WTC11 (cell line): Measurements from ENCODE around the gene TMEM132E. TPM values are rescaled to one million over a fixed set of nuclear protein-coding genes. Genes with fewer than 3 reads are reported as not detected.

ENCODE experiments used
- ATAC-seq: fragments of 200-7000 bp; cut with Tn5 transposase; 2 replicates; pipeline ENCODE4 v1.10.0; 2021; ENCODE audit warnings: mild to moderate bottlenecking, moderate library complexity
- CTCF ChIA-PET: fragments of 300-600 bp; sonication (Branson Sonifier 250); formaldehyde crosslinking; loops from one replicate; lab custom pipeline; 2021; ENCODE audit warnings: antibody characterized with exemption; lab: Charles Lee
- POLR2A ChIA-PET: fragments of 350-600 bp; sonication (Branson Sonifier 250); formaldehyde crosslinking; loops from one replicate; lab custom pipeline; 2021; ENCODE audit warnings: antibody characterized with exemption; lab: Charles Lee
- DNase-seq: peaks from one replicate; pipeline ENCODE4 v3.0.0; 2021; ENCODE audit warnings: low spot score
- H3K27ac Mint-ChIP-seq: 2 replicates; pipeline ENCODE4 v1.8.0; 2021; ENCODE audit warnings: mixed read lengths
- H3K27me3 Mint-ChIP-seq: 2 replicates; pipeline ENCODE4 v1.8.0; 2021; ENCODE audit warnings: low read depth, mild to moderate bottlenecking, moderate library complexity, mixed read lengths
- H3K36me3 Mint-ChIP-seq: 2 replicates; pipeline ENCODE4 v1.8.0; 2021; ENCODE audit warnings: mixed read lengths
- H3K4me1 Mint-ChIP-seq: 2 replicates; pipeline ENCODE4 v1.8.0; 2022; ENCODE audit warnings: mixed read lengths
- H3K4me3 Mint-ChIP-seq: 2 replicates; pipeline ENCODE4 v1.8.0; 2021; ENCODE audit warnings: mild to moderate bottlenecking, moderate library complexity, mixed read lengths
- H3K9me3 Mint-ChIP-seq: 2 replicates; pipeline ENCODE4 v1.8.0; 2021; ENCODE audit warnings: mixed read lengths
- ATF1 ChIP-seq: sonication (generic); formaldehyde crosslinking; IDR thresholded peaks from 2 replicates; pipeline ENCODE4 v1.8.1; 2023; ENCODE audit warnings: mild to moderate bottlenecking, moderate library complexity, missing genetic modification reagents
- ESRRA ChIP-seq: sonication (generic); formaldehyde crosslinking; IDR thresholded peaks from 2 replicates; pipeline ENCODE4 v1.8.1; 2022; ENCODE audit warnings: mild to moderate bottlenecking, missing genetic modification reagents, borderline replicate concordance
- FOXP1 ChIP-seq: sonication (generic); formaldehyde crosslinking; IDR thresholded peaks from 2 replicates; pipeline ENCODE4 v1.8.0; 2022; ENCODE audit warnings: missing genetic modification reagents, mild to moderate bottlenecking, moderate library complexity, borderline replicate concordance
- GRHL2 ChIP-seq: fragments of 250-450 bp; sonication (Bioruptor Pico); IDR thresholded peaks from 2 replicates; pipeline ENCODE4 v1.8.0; 2022; ENCODE audit warnings: mild to moderate bottlenecking, moderate library complexity; ENCODE audit not compliant: insufficient replicate concordance, severe bottlenecking
- IRF2 ChIP-seq: sonication (generic); formaldehyde crosslinking; IDR thresholded peaks from 2 replicates; pipeline ENCODE4 v1.8.0; 2022; ENCODE audit warnings: low read depth, missing genetic modification reagents, borderline replicate concordance
- SMAD3 ChIP-seq: sonication (generic); formaldehyde crosslinking; IDR thresholded peaks from 2 replicates; pipeline ENCODE4 v1.8.0; 2022; ENCODE audit warnings: missing genetic modification reagents, mild to moderate bottlenecking, borderline replicate concordance
- SOX15 ChIP-seq: fragments of 250-450 bp; sonication (Bioruptor Pico); IDR thresholded peaks from 2 replicates; pipeline ENCODE4 v1.9.0; 2021; ENCODE audit warnings: mild to moderate bottlenecking
- ZBTB21 ChIP-seq: sonication (generic); formaldehyde crosslinking; IDR thresholded peaks from 2 replicates; pipeline ENCODE4 v1.8.1; 2023; ENCODE audit warnings: mild to moderate bottlenecking, missing genetic modification reagents, borderline replicate concordance
- ZNF396 ChIP-seq: fragments of 250-450 bp; sonication (Bioruptor Pico); IDR thresholded peaks from 2 replicates; pipeline ENCODE4 v1.8.0; 2021; ENCODE audit warnings: mild to moderate bottlenecking, moderate library complexity, borderline replicate concordance
- total RNA-seq: library from RNA; stranded (reverse); gene quantifications from 3 replicates; pipeline ENCODE4 v1.2.3, GENCODE V29; 2021
- TF ChIP-seq, protein P1 (sequence below): fragments of 250-450 bp; sonication (Bioruptor Pico); IDR thresholded peaks from 2 replicates; pipeline ENCODE4 v1.9.0; 2021; ENCODE audit warnings: moderate library complexity, mild to moderate bottlenecking, inconsistent platforms, borderline replicate concordance
- TF ChIP-seq, protein P2 (sequence below): sonication (generic); formaldehyde crosslinking; conservative IDR thresholded peaks from 2 replicates; pipeline ENCODE4 v1.8.1; 2022; ENCODE audit warnings: mild to moderate bottlenecking, missing genetic modification reagents
- TF ChIP-seq, protein P3 (sequence below): sonication (generic); formaldehyde crosslinking; IDR thresholded peaks from 2 replicates; pipeline ENCODE4 v1.8.0; 2022; ENCODE audit warnings: mild to moderate bottlenecking, missing genetic modification reagents
- TF ChIP-seq, protein P4 (sequence below): sonication (generic); formaldehyde crosslinking; IDR thresholded peaks from 2 replicates; pipeline ENCODE4 v1.8.0; 2022; ENCODE audit warnings: missing genetic modification reagents
- TF ChIP-seq, protein P5 (sequence below): sonication (generic); formaldehyde crosslinking; IDR thresholded peaks from 2 replicates; pipeline ENCODE4 v1.8.1; 2022; ENCODE audit warnings: mild to moderate bottlenecking, missing genetic modification reagents, moderate library complexity, borderline replicate concordance
- TF ChIP-seq, protein P6 (sequence below): fragments of 250-450 bp; sonication (Bioruptor Pico); IDR thresholded peaks from 2 replicates; pipeline ENCODE4 v1.8.0; 2021; ENCODE audit warnings: mild to moderate bottlenecking
- TF ChIP-seq, protein P7 (sequence below): sonication (generic); formaldehyde crosslinking; IDR thresholded peaks from 2 replicates; pipeline ENCODE4 v1.8.1; 2022; ENCODE audit warnings: low read depth, mild to moderate bottlenecking, moderate library complexity, missing genetic modification reagents, borderline replicate concordance
- TF ChIP-seq, protein P8 (sequence below): fragments of 250-450 bp; sonication (Bioruptor Pico); conservative IDR thresholded peaks from 2 replicates; pipeline ENCODE4 v1.9.0; 2021; ENCODE audit warnings: mild to moderate bottlenecking

Gene TMEM132E
- total RNA-seq, 1 experiment from 2014 or later, result 1.2 TPM

DNA sequence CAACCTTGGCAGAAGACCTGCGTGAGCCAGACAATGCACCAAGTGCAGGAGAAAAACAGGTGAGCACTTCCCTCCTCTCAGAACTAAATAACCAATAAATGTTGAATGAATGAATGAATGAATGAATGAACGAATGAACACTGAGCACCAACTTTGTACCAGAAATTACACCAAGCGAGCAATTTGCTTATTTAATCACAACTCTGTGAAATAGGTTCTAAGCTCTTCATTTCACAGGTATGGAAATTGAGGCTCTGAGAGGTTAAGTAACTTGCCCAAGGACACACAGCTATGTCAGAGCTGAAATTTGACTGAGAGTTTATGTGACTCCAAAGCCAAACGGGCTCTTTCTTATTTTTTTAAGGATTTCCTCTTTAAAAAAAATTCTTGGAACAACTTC, 38.0 kb downstream of the TMEM132E start:
- CTCF ChIA-PET, result interaction anchor here (1.2 to 5.4 kb wide), 6 partner anchors 9 to 75 kb away, joined by 3 to 27 read pairs (median 6); no protein-coding TSS in a partner anchor
- DNase-seq, result no peak
- TF ChIP-seq, protein P1, sequence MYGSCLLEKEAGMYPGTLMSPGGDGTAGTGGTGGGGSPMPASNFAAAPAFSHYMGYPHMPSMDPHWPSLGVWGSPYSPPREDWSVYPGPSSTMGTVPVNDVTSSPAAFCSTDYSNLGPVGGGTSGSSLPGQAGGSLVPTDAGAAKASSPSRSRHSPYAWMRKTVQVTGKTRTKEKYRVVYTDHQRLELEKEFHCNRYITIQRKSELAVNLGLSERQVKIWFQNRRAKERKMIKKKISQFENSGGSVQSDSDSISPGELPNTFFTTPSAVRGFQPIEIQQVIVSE (CRISPR knock-in tag), result no peak
- TF ChIP-seq, protein P2, sequence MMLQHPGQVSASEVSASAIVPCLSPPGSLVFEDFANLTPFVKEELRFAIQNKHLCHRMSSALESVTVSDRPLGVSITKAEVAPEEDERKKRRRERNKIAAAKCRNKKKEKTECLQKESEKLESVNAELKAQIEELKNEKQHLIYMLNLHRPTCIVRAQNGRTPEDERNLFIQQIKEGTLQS, result no peak
- TF ChIP-seq, protein P3, sequence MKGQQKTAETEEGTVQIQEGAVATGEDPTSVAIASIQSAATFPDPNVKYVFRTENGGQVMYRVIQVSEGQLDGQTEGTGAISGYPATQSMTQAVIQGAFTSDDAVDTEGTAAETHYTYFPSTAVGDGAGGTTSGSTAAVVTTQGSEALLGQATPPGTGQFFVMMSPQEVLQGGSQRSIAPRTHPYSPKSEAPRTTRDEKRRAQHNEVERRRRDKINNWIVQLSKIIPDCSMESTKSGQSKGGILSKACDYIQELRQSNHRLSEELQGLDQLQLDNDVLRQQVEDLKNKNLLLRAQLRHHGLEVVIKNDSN (CRISPR knock-in tag), result no peak
- TF ChIP-seq, protein P4, sequence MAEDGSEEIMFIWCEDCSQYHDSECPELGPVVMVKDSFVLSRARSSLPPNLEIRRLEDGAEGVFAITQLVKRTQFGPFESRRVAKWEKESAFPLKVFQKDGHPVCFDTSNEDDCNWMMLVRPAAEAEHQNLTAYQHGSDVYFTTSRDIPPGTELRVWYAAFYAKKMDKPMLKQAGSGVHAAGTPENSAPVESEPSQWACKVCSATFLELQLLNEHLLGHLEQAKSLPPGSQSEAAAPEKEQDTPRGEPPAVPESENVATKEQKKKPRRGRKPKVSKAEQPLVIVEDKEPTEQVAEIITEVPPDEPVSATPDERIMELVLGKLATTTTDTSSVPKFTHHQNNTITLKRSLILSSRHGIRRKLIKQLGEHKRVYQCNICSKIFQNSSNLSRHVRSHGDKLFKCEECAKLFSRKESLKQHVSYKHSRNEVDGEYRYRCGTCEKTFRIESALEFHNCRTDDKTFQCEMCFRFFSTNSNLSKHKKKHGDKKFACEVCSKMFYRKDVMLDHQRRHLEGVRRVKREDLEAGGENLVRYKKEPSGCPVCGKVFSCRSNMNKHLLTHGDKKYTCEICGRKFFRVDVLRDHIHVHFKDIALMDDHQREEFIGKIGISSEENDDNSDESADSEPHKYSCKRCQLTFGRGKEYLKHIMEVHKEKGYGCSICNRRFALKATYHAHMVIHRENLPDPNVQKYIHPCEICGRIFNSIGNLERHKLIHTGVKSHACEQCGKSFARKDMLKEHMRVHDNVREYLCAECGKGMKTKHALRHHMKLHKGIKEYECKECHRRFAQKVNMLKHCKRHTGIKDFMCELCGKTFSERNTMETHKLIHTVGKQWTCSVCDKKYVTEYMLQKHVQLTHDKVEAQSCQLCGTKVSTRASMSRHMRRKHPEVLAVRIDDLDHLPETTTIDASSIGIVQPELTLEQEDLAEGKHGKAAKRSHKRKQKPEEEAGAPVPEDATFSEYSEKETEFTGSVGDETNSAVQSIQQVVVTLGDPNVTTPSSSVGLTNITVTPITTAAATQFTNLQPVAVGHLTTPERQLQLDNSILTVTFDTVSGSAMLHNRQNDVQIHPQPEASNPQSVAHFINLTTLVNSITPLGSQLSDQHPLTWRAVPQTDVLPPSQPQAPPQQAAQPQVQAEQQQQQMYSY (CRISPR knock-in tag), result no peak
- TF ChIP-seq SMAD3 (CRISPR knock-in tag) (no peak), GRHL2 (CRISPR knock-in tag) (no peak), ATF1 (CRISPR knock-in tag) (no peak)
- ATAC-seq, result no peak
- H3K36me3 Mint-ChIP-seq, result no peaks in the 10 kb centered on the region
- H3K4me1 Mint-ChIP-seq, result peaks cover 55% of the 10 kb centered on the region
- peaks cover 5% of the 10 kb centered on the region; the same call in 1 of the 2 replicates for H3K27me3 Mint-ChIP-seq
- POLR2A ChIA-PET, result interaction anchor here (1.3 kb wide), 1 partner anchor 9 kb away, joined by 3 read pairs; no protein-coding TSS in a partner anchor
- H3K9me3 Mint-ChIP-seq, result no peaks in the 10 kb centered on the region
- no peak overlapping the region for H3K4me3 Mint-ChIP-seq
- no peak overlapping the region for H3K27ac Mint-ChIP-seq

DNA sequence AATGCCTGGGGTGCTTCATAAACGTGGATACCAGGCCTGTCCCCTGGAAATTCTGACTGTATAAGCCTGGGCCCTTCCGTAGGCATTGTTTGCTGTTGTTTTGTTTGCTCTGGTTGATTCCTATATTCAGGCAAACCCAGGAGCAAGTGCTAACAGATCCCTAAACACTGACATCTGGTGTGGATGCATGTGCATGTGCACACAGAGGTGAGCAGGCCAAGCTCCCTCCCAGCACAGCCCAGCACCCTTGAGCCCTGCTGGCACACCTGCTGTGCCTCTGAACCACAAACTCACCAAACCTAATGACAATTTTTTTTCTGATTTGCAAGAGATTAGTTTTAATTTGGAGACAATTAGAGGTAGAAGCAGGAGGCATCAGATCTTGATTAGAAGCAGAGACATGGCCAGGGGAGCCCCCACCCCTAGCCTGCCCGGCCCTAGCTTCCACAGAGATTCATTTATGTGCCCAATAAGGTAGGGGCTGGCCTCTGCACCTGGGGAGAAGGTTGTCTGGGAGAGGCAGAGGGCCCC, 40.4 kb downstream of the TMEM132E start:
- CTCF ChIA-PET, result interaction anchor here (1.2 to 2.6 kb wide), 2 partner anchors 18 to 40 kb away, joined by 5 to 7 read pairs; partner anchors contain the start of gene TMEM132E
- TF ChIP-seq, protein P5, sequence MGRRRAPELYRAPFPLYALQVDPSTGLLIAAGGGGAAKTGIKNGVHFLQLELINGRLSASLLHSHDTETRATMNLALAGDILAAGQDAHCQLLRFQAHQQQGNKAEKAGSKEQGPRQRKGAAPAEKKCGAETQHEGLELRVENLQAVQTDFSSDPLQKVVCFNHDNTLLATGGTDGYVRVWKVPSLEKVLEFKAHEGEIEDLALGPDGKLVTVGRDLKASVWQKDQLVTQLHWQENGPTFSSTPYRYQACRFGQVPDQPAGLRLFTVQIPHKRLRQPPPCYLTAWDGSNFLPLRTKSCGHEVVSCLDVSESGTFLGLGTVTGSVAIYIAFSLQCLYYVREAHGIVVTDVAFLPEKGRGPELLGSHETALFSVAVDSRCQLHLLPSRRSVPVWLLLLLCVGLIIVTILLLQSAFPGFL (CRISPR knock-in tag), result no peak
- no peak for TF ChIP-seq IRF2
- no peak for TF ChIP-seq FOXP1
- TF ChIP-seq, protein P6, sequence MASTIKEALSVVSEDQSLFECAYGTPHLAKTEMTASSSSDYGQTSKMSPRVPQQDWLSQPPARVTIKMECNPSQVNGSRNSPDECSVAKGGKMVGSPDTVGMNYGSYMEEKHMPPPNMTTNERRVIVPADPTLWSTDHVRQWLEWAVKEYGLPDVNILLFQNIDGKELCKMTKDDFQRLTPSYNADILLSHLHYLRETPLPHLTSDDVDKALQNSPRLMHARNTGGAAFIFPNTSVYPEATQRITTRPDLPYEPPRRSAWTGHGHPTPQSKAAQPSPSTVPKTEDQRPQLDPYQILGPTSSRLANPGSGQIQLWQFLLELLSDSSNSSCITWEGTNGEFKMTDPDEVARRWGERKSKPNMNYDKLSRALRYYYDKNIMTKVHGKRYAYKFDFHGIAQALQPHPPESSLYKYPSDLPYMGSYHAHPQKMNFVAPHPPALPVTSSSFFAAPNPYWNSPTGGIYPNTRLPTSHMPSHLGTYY, result no peak
- TF ChIP-seq ESRRA (CRISPR knock-in tag), result no peak
- TF ChIP-seq ZNF396 (CRISPR knock-in tag), result no peak
- TF ChIP-seq, protein P7, sequence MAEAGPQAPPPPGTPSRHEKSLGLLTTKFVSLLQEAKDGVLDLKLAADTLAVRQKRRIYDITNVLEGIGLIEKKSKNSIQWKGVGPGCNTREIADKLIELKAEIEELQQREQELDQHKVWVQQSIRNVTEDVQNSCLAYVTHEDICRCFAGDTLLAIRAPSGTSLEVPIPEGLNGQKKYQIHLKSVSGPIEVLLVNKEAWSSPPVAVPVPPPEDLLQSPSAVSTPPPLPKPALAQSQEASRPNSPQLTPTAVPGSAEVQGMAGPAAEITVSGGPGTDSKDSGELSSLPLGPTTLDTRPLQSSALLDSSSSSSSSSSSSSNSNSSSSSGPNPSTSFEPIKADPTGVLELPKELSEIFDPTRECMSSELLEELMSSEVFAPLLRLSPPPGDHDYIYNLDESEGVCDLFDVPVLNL (CRISPR knock-in tag), result no peak
- no peak for TF ChIP-seq SOX15 (CRISPR knock-in tag)
- TF ChIP-seq, protein P4 (CRISPR knock-in tag), result no peak
- TF ChIP-seq, protein P8, sequence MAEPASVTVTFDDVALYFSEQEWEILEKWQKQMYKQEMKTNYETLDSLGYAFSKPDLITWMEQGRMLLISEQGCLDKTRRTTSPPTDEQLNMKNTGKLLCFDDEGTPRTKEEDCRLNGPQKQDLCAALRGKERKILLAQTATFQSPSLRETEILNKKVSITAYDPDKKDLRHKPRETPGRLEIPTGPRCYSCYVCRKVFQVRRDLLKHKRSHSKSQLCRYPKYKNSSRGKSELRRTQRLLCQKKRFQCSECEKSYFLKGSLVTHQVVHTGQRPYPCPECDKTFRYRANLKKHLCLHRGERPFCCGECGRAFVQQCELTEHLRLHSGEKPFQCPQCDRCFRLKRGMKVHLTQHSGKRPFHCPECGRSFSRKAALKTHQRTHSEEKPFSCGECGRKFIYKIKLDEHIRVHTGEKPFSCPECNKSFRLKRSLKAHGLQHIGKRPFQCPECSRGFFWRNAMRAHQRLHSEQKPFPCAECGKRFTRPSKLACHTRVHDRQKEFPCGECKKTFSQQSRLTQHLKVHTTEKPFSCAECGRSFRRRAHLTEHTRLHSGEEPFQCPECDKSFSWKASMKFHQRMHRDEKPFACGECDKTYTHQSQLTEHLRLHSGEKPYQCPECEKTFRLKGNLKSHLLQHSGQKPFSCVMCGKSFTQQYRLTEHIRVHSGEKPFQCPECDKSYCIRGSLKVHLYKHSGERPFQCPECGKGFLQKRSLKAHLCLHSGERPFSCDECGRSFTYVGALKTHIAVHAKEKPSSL (CRISPR knock-in tag), result no peak
- no peak for TF ChIP-seq ZBTB21

More for the DNA sequence above, 40.4 kb downstream of the TMEM132E start:
- no peaks in the 10 kb centered on the region for H3K36me3 Mint-ChIP-seq
- H3K4me1 Mint-ChIP-seq, result peaks cover 49% of the 10 kb centered on the region
- DNase-seq, result no peak
- H3K9me3 Mint-ChIP-seq, result no peaks in the 10 kb centered on the region
- POLR2A ChIA-PET, result no interaction called here
- ATAC-seq, result no peak
- H3K27me3 Mint-ChIP-seq, result peaks cover 9% of the 10 kb centered on the region
- H3K4me3 Mint-ChIP-seq, result no peak overlapping the region
- peak overlapping the region; percentile 70; the same call in 1 of the 2 replicates for H3K27ac Mint-ChIP-seq
